Measurements from ENCODE around the gene KRCC1. TPM values are rescaled to one million over a fixed set of nuclear protein-coding genes. Genes with fewer than 3 reads are reported as not detected.

The KRCC1 gene
- total and polyA plus RNA-seq, 9 of the 15 experiments (the other 6 are each of a cell fraction or from before 2014, with no cell fraction given), result 1.9 to 6.0 (median 2.2) TPM

DNA sequence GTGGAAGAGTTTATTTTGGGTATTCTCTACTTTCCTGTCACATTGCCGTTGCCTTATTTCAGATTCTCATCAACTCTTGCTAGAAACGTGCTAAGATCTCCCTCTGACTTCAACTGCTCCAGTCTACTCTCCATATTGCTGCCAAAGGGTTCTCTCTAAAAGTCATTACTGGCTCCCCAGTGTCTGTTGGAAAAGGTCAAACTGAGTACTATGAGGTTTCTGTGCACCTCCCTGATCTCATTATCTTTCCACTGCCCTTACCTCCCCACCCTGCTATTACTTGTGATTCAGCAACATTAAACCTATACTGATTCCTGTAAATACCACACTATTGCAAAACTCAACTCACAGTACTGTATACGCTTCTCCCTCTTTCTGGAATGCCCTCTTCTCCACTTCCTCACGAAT, 1.9 kb upstream of the KRCC1 start (continued):
- TF ChIP-seq, protein P1, sequence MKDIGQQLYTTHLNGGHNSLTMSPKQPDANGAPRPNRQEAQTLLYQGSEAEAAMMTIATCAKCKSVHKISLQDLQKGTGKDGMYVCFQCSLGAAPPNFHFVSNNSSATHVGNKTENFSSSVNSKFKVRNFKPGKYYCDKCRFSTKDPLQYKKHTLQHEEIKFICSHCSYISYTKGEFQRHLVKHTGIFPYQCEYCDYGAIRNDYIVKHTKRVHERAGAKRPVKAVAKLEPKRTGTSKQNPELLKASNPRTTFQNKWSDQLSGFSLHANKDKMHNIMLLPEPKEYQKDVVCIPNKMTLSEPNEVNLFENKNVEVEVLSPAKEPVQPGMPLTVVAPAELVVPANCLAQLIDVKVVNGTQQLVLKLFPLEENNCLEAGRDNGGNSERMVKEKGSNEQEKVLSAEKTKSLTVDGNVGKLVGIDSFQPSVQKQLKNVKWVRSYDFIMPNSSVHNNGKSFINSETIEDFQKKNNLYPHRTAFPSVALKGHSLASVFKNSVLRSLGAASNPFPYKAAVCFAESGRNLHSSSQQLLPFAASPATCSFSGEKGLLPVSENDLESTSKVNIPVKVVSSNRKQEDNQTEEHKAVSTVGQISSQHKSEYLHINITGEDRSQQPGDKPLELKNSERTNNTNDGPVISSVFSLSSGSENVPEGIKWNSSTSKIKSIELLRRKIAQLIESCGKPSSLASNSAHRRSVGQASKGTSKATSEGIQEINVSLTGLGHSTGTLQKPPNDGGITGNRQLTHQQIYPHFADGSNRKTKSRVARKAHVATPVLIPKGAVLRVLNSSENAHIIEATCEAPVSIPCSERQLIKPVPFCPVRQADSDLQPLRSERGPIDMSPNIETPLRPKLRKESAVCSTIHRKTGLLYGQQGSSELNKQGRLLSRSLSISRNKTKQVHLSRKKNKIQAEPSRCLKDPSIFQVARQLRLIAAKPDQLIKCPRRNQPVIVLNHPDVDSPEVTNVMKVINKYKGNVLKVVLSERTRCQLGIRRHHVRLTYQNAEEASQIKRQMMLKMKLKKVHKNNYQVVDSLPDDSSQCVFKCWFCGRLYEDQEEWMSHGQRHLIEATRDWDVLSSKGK (CRISPR knock-in tag; IDR thresholded peaks at IDR 0.05), result no peak
- TF ChIP-seq, protein P2, sequence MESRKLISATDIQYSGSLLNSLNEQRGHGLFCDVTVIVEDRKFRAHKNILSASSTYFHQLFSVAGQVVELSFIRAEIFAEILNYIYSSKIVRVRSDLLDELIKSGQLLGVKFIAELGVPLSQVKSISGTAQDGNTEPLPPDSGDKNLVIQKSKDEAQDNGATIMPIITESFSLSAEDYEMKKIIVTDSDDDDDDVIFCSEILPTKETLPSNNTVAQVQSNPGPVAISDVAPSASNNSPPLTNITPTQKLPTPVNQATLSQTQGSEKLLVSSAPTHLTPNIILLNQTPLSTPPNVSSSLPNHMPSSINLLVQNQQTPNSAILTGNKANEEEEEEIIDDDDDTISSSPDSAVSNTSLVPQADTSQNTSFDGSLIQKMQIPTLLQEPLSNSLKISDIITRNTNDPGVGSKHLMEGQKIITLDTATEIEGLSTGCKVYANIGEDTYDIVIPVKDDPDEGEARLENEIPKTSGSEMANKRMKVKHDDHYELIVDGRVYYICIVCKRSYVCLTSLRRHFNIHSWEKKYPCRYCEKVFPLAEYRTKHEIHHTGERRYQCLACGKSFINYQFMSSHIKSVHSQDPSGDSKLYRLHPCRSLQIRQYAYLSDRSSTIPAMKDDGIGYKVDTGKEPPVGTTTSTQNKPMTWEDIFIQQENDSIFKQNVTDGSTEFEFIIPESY (CRISPR knock-in tag; IDR thresholded peaks at IDR 0.05), result no peak
- TF ChIP-seq ZNF324 (CRISPR knock-in tag; IDR thresholded peaks at IDR 0.05), result no peak
- TF ChIP-seq DDX20 (tag; IDR thresholded peaks at IDR 0.05; ENCODE audit: low read depth), result no peak
- TF ChIP-seq ELF2 (CRISPR knock-in tag; IDR thresholded peaks at IDR 0.05), result no peak
- TF ChIP-seq HNRNPK (IDR thresholded peaks at IDR 0.05; ENCODE audit: low read depth, low read length, poor library complexity, severe bottlenecking), result no peak
- no peak for TF ChIP-seq ZNF668 (CRISPR knock-in tag; IDR thresholded peaks at IDR 0.05)
- TF ChIP-seq CSDE1 (IDR thresholded peaks at IDR 0.05), result no peak
- no peak for TF ChIP-seq NFIX (CRISPR knock-in tag; IDR thresholded peaks at IDR 0.05; ENCODE audit: low read depth)
- TF ChIP-seq ZNF311 (CRISPR knock-in tag; IDR thresholded peaks at IDR 0.05), result no peak
- TF ChIP-seq, protein P3, sequence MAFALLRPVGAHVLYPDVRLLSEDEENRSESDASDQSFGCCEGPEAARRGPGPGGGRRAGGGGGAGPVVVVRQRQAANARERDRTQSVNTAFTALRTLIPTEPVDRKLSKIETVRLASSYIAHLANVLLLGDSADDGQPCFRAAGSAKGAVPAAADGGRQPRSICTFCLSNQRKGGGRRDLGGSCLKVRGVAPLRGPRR (CRISPR knock-in tag; IDR thresholded peaks at IDR 0.05), result no peak
- no peak for TF ChIP-seq BRF1 (IDR thresholded peaks at IDR 0.05; ENCODE audit: borderline replicate concordance, extremely low read depth, insufficient read length)
- TF ChIP-seq KAT2B (IDR thresholded peaks at IDR 0.05; ENCODE audit: low read depth, low read length), result no peak
- TF ChIP-seq SLC30A9 (CRISPR knock-in tag; IDR thresholded peaks at IDR 0.05), result no peak
- no peak for TF ChIP-seq RBM34 (IDR thresholded peaks at IDR 0.05; ENCODE audit: borderline replicate concordance, insufficient read depth, low read length)
- no peak for TF ChIP-seq OTX1 (CRISPR knock-in tag; IDR thresholded peaks at IDR 0.05)
- no peak for TF ChIP-seq SNRNP70 (optimal IDR thresholded peaks at IDR 0.05; ENCODE audit: low read depth, low read length)
- TF ChIP-seq FUS (optimal IDR thresholded peaks at IDR 0.05; ENCODE audit: low read depth, low read length), result no peak
- no peak for TF ChIP-seq ZNF75A (CRISPR knock-in tag; IDR thresholded peaks at IDR 0.05)
- no peak; the same call in 1 of the 2 replicates for TF ChIP-seq BCOR (IDR thresholded peaks at IDR 0.05)
- TF ChIP-seq ZNF12 (CRISPR knock-in tag; IDR thresholded peaks at IDR 0.05), result no peak
- TF ChIP-seq E2F3 (CRISPR knock-in tag; IDR thresholded peaks at IDR 0.05), result no peak
- TF ChIP-seq GTF2E2 (tag; IDR thresholded peaks at IDR 0.05), result no peak
- no peak for TF ChIP-seq GATAD2A (IDR thresholded peaks at IDR 0.05)
- TF ChIP-seq MYC (IDR thresholded peaks at IDR 0.05; ENCODE audit: low read depth, low read length), result no peak
- no peak for TF ChIP-seq MYC (CRISPR knock-in tag; IDR thresholded peaks at IDR 0.05; ENCODE audit: borderline replicate concordance, low read depth)
- no peak for TF ChIP-seq ZNF586 (CRISPR knock-in tag; conservative IDR thresholded peaks at IDR 0.05)
